ENCODE data around the gene RIPPLY2. TPM values are rescaled to one million over a fixed set of nuclear protein-coding genes. Genes with fewer than 3 reads are reported as not detected.

RIPPLY2 gene
- total and polyA plus RNA-seq, 2 of the 4 experiments (the other 2 are of a cell fraction), result 0.32 TPM; not detected in 1

- no peaks in the 10 kb centered on the region for H3K36me3 ChIP-seq (ENCODE audit: control insufficient read depth, insufficient read depth, low read length)
- no peak overlapping the region for H2BK120ac ChIP-seq (ENCODE audit: low read depth, low read length)
- no CpG with 5 or more reads among the region's 6 CpGs for WGBS, 2 experiments (ENCODE audit: extremely low coverage in 2 of 2, insufficient read length in 1 of 2)
- H2AK5ac ChIP-seq (ENCODE audit: low read depth, low read length), result no peak overlapping the region
- no peak overlapping the region for H2BK15ac ChIP-seq (ENCODE audit: low read depth, low read length)
- no peak overlapping the region for H3K14ac ChIP-seq (replicated peaks; ENCODE audit: low read depth, low read length)
- H2AK9ac ChIP-seq (replicated peaks; ENCODE audit: low read depth, low read length, poor library complexity), result no peak overlapping the region
- no peaks in the 10 kb centered on the region for H3K9me1 ChIP-seq (ENCODE audit: insufficient read depth, low read length)
- no peak overlapping the region for H3K4ac ChIP-seq (ENCODE audit: low read depth, low read length)
- dilution Hi-C loops (cut with HindIII; ENCODE audit: low sequenced_read_pairs, unreplicated experiment) (no loop called here), intact Hi-C loops (cut with micrococcal nuclease) (no loop called here), in situ Hi-C loops (cut with MboI; ENCODE audit: low sequenced_read_pairs) (no loop called here)
- no peak overlapping the region for H2AFZ ChIP-seq (replicated peaks; ENCODE audit: low read length, poor library complexity)
- DNase-seq (peak; percentile 15), ATAC-seq (ENCODE audit: low read depth) (peak; percentile 27; the same call in 1 of the 2 replicates)
- no peak overlapping the region for H4K91ac ChIP-seq (ENCODE audit: insufficient read depth, low read depth, low read length)
- H2BK20ac ChIP-seq (ENCODE audit: low read depth, low read length), result no peak overlapping the region
- ChIA-PET POLR2A (ENCODE audit: unreplicated experiment) (no interaction called here), CTCF (no interaction called here)
- no peaks in the 10 kb centered on the region for H3K9me3 ChIP-seq (ENCODE audit: control insufficient read depth, insufficient read depth, low read length)
- H3K9ac ChIP-seq (ENCODE audit: low read depth, low read length), result no peak overlapping the region
- H3K4me3 ChIP-seq (ENCODE audit: insufficient read depth, low read depth, low read length), result no peak overlapping the region
- H3K79me1 ChIP-seq (ENCODE audit: low read depth in 1 of 2, low read length in 2 of 2), result no peaks in the 10 kb centered on the region
- no peak overlapping the region for H4K5ac ChIP-seq (ENCODE audit: low read depth, low read length)
- H3K27ac ChIP-seq (ENCODE audit: insufficient read depth, low read length), result no peak overlapping the region
- no peaks in the 10 kb centered on the region for H4K20me1 ChIP-seq (ENCODE audit: insufficient read depth, low read length)
- H4K8ac ChIP-seq (ENCODE audit: low read depth in 2 of 2, low read length in 2 of 2), result no peak overlapping the region
- H3K18ac ChIP-seq (ENCODE audit: low read depth, low read length), result no peak overlapping the region
- H3K23ac ChIP-seq (ENCODE audit: low read depth, low read length), result no peak overlapping the region
- no peaks in the 10 kb centered on the region for H3K4me1 ChIP-seq (ENCODE audit: control insufficient read depth, insufficient read depth, low read length)
- no peak overlapping the region for H3K56ac ChIP-seq (ENCODE audit: extremely low read depth, insufficient read depth, low read length)
- no peak overlapping the region for H2BK5ac ChIP-seq (ENCODE audit: low read depth, low read length, poor library complexity, severe bottlenecking)
- no peaks in the 10 kb centered on the region for H3K27me3 ChIP-seq (ENCODE audit: control insufficient read depth, insufficient read depth, low read length)
- TF ChIP-seq CHD1 (IDR thresholded peaks at IDR 0.05; ENCODE audit: low read depth, low read length) (no peak), CEBPB (IDR thresholded peaks at IDR 0.05; ENCODE audit: low read depth, low read length) (no peak), NFE2L2 (IDR thresholded peaks at IDR 0.05; ENCODE audit: low read depth, low read length) (no peak), ELK1 (IDR thresholded peaks at IDR 0.05; ENCODE audit: borderline replicate concordance, low read depth, low read length) (no peak), RAD21 (IDR thresholded peaks at IDR 0.05; ENCODE audit: low read length) (no peak), RCOR1 (IDR thresholded peaks at IDR 0.05; ENCODE audit: insufficient replicate concordance, low read length) (no peak), SMC3 (IDR thresholded peaks at IDR 0.05; ENCODE audit: low read depth, low read length) (no peak), USF2 (IDR thresholded peaks at IDR 0.05; ENCODE audit: low read depth, low read length) (no peak), MXI1 (IDR thresholded peaks at IDR 0.05; ENCODE audit: borderline replicate concordance, low read depth, low read length) (no peak), BHLHE40 (IDR thresholded peaks at IDR 0.05; ENCODE audit: low read depth, low read length) (no peak), FOS (IDR thresholded peaks at IDR 0.05; ENCODE audit: low read depth, low read length) (no peak), RFX5 (IDR thresholded peaks at IDR 0.05; ENCODE audit: low read depth, low read length) (no peak), MAZ (IDR thresholded peaks at IDR 0.05; ENCODE audit: borderline replicate concordance, low read depth, low read length) (no peak), MAFK (IDR thresholded peaks at IDR 0.05; ENCODE audit: low read depth, low read length) (no peak), POLR2A (IDR thresholded peaks at IDR 0.05; ENCODE audit: low read depth, low read length) (no peak)
- TF ChIP-seq, protein P1, sequence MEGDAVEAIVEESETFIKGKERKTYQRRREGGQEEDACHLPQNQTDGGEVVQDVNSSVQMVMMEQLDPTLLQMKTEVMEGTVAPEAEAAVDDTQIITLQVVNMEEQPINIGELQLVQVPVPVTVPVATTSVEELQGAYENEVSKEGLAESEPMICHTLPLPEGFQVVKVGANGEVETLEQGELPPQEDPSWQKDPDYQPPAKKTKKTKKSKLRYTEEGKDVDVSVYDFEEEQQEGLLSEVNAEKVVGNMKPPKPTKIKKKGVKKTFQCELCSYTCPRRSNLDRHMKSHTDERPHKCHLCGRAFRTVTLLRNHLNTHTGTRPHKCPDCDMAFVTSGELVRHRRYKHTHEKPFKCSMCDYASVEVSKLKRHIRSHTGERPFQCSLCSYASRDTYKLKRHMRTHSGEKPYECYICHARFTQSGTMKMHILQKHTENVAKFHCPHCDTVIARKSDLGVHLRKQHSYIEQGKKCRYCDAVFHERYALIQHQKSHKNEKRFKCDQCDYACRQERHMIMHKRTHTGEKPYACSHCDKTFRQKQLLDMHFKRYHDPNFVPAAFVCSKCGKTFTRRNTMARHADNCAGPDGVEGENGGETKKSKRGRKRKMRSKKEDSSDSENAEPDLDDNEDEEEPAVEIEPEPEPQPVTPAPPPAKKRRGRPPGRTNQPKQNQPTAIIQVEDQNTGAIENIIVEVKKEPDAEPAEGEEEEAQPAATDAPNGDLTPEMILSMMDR (conservative IDR thresholded peaks at IDR 0.05; ENCODE audit: low read depth, low read length), result no peak
- no TSS peak for BruUV-seq (replicated peaks)
- H3K4me2 ChIP-seq (ENCODE audit: low read depth, low read length), result no peak overlapping the region
These were observed 14.4 kb upstream of the RIPPLY2 start for GRCh38 chr6:83838727-83839126.
